Hematopoietic multipotent progenitor cell treated with erythropoietin and hydrocortisone succinate and interleukin-3 and kit ligand, for 8 days (in vitro differentiated cells): Measurements from ENCODE around the gene EXOC7.
A peak's percentile ranks its signal among the peaks of the same experiment; 100 is the strongest.

Experiments used
- DNase-seq: peaks from one replicate; pipeline ENCODE4 v3.0.0-alpha.2; 2015

The EXOC7 gene

DNA sequence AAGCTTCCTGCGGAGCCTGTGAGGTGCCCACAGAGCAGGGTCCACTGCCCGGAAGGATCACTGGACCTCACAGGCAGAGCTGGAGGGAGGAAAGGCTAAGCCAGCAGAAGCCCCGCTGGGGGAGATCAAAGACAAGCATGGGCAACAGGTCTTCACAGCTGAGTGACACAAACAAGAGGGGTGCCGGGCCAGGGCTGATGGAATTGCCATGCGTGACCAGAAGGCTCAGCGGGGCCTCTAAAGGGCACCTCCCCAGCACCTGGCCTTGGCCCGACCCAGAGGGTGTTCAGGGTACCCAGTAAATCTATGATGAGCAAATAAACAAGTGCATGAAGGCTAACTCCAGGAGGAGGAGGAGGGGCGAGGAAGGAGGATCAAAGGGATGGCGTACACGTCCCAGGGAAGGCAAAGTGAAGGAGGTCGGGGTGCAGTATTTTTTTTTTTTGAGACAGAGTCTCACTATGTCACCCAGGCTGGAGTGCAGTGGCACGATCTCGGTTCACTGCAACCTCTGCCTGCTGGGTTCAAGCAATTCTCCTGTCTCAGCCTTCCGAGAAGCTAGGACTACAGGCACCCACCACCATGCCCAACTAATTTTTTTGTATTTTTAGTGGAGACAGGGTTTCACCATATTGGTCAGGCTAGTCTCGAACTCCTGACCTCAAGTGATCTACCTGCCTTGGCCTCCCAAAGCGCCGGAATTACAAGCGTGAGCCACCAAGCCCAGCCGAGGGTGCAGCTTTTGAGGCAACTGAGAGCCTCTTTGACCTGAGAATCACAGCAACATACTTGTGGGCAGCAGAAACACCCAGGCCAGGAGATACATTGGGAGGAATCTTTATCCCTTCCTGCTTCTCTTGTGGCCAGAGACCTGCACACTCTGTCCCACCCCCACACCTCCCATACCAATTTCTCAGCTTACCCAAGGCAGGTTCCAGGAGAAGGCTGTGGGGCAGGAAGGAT lies 16.1 kb upstream of the EXOC7 start:
- no peak for DNase-seq

DNA sequence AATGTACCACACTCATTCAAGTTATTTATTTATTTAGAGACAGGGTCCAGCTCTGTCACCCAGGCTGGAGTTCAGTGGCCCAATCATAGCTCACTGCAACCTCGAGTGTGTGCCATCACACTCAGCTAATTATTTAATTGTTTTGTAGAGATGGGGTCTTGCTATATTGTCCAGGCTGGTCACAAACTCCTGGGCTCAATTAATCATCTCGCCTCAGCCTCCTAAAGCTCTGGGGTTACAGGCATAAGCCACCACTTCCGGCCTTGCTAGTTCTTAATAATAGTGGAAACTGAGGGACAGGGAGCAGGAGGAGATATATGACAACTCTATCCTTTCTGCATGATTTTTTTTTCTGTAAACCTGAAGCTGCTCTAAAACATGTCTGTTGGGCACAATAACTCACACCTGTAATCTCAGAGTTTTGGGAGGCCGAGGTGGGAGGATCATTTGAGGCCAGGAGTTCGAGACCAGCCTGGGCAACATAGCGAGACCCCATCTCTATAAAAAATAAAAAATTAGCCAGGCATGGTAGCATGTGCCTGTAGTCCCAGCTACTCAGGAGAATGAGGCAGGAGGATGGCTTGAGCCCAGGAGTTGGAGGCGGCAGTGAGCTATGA lies 11.7 kb upstream of the EXOC7 start:
- DNase-seq: no peak

DNA sequence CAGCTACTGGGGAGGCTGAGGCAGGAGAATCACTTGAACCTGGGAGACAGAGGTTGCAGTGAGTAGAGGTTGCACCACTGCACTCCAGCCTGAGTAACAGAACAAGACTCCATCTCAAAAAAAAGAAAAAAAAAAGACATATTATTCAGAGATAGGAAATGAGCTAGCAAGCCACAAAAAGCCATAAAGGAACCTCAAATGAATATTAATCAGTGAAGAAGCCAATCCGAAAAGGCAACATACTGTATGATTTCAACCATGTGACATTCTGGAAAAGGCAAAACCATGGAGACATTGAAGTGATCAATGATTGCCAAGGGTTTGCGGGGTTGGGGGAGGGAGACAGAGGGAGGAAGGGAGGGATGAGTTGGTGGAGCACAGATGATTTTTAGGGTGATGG lies 8.4 kb upstream of the EXOC7 start:
- no peak for DNase-seq

DNA sequence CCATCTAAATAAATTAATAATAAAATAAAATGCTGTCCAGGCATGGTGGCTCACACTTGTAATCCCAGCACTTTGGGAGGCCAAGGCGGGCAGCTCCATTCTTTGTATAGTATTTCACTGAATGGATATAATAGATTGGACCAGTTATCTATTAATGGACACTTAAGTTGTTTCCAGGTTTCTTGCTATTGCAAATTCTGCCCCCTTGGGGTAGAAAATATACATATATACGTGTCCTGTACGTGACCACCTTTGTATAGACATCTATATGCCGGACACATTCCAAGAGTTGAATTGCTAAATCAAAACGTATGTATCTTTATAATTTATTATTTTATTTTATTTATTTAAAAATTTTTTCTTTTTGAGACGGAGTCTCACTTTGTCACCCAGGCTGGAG lies 3.9 kb upstream of the EXOC7 start:
- peak; percentile 66 for DNase-seq

DNA sequence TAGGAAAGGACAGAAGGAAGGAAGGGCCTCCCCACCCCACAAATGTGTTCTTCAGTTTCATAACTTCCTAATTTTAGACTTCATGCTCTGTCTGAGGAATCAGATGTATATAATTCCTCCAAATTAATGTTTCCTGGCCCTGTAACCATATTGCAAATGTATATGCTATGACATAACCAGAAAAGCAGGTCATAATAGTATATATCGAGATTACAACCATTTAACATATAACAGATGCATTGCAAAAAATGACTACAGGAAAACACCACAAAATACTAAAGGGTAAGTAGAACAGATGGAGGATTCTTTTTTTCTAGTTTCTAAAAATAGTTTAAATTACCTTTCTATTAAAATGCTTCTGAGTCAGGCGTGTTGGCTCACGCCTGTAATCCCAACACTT lies 3.1 kb upstream of the EXOC7 start:
- DNase-seq: no peak

DNA sequence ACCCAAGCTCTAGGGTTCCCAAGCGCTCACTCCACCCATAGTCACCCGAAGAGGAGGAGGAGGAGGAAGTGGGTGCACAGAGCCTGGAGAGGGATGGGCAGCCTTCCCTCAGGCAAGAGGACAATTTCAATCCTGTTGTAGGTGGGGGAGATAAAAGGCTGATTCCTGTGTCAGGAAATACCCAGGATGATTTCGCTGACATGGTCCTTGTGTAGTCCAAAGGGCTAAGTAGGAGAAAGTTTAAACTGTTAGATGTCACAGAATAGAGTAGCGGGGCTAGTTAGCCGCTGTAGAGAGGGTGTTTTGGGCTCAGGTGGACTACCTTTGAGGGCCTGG lies 1.3 kb upstream of the EXOC7 start:
- no peak for DNase-seq

DNA sequence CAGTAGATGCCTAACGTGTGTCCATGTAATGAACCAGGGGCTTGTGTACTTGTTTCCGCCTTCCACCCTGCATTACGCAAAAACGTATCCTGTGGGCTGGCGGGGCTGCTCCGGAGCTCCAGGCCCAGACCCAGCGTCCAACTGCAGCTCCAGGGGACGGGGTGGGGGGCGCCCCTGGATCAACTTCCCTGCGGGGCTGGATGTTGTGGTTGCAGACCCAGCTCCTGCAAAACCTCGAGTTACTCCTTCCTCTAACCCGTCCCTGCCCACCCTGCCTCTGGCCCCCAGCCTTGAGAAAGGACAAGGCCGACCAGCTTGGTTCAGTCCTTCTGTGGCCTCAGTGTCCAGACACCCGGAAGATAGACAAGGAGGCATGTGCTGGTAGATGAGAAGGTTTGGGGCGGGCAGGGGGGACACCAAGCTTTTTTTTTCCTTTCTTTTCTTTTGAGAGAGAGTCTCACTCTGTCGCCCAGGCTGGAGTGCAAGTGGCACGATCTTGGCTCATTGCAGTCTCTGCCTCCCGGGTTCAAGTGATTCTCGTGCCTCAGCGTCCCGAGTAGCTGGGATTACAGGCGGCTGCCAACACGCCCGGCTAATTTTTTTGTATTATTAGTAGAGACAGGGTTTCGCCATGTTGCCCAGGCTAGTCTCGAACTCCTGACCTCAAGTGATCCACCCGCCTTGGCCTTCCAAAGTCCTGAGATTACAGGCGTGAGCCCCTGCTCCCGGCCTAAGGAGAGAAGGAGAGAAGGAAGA lies 731 bp upstream of the EXOC7 start:
- no peak for DNase-seq

DNA sequence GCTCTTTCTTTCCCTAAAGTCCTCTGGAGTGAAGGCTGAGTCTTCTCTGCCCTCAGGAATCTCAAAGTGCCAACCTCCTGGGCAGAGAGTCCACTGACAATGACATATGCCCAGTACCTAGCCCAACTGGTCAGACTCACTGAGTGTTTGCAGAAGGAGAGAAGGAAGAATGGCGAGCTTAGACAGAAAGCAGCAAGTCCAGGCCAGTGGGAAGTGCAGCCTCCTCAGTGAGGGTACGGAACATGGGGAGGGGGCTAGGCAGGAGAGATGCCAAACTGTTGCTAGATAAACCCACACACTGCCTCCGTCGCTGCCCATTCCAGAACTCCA lies 678 bp downstream of the EXOC7 start:
- no peak for DNase-seq

DNA sequence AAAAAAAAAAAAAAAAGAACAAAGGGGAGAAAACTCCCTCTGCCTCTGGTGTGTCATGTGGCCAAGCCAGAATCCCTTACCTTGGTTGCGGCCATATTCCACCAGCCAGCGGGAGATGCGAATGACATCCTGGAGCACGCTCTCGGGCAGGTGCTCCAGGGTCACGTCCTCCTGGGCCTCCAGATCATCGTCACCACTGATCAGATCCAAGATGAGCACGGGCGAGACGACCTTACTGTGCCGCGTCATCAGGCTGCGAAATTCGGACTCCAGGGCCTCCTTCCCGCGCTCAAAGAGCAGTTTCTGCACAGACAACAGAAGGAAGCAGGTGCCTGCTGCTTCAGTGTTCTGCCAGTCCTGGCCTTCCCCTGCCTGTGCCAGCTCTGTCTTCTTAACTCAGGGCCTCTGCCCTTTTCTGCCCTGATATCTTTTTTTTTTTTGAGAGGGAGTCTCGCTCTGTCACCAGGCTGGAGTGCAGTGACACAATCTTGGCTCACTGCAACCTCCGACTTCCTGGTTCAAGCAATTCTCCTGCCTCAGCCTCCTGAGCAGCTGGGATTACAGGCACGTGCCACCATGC lies 5.8 kb downstream of the EXOC7 start:
- DNase-seq: no peak

DNA sequence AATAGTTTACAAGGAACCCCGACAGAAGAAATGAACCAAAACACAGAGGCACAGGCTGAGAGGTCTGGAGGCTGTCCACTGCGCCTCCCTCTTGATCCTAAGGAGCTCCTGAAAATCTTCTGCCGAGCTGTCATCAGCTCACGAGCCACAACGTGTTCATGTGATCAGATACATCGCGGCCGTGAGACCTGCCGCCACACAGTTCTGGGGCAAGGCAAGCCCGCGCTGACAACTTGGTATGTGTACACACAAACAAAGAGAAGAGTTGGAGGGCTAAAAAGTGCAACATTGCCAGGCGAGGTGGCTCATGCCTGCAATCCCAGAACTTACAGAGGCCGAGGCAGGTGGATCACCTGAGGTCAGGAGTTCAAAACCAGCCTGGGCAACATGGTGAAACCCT lies 7.6 kb downstream of the EXOC7 start:
- DNase-seq: no peak

DNA sequence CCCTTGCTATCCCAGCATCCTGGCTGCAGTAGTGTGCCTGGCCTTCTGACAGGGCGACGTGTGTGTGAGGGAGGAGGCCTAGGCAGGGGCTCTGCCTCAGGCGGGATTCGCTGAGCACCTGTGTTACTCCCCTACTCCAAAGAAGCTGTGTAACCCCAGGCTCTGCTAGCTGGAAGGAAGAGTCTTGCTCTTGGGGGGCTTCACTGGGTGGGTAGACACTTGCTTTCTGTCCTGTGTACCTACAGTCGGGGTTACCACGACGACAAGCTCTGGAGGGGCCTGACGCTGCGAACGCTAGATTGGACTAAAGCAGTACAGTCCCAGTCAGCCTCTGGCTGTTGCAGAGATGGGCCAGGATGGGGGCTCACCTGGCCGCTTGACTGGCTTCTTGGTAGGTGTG lies 9.5 kb downstream of the EXOC7 start:
- DNase-seq: no peak

DNA sequence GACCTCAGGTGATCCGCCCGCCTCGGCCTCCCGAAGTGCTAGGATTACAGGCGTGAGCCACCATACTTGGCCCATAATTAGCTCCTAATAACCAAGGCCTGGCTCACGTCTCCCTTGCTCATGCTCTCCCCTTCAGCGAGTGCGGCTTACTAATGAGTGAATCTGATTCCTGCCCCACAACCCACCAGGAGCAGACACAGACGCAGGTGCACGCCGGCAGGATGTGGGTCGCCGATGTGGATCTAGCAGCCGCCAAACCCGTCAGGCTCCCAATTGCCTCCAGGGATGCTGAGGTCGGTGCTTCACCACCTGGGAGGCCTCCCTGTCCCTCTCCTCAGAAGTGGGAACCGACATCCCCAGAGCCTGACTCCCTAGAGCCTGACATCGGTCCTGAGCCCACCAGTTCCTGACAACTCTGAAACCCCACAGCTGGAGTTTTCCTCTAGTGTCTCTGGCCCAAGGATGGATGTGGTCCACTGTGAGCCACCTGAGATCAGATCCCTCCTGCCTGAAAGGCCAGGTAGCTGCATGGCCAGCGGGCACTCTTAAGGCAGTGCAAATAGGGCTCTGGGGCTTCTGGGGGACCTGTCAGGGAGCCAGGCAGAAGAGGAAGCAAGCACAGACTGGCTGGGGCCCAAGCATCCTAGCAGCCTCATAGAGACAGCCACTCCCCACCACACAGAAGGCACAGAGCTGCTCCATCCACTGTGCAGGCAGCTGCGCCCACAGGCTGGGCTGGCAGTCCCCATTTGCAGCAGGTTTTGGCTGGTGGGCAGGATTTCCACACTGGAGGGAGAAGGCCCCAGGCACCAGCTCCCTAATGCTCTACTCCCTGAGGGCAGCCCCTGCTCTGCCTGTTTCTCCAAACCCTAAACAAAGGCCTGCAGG lies 10.8 kb downstream of the EXOC7 start:
- no peak for DNase-seq

DNA sequence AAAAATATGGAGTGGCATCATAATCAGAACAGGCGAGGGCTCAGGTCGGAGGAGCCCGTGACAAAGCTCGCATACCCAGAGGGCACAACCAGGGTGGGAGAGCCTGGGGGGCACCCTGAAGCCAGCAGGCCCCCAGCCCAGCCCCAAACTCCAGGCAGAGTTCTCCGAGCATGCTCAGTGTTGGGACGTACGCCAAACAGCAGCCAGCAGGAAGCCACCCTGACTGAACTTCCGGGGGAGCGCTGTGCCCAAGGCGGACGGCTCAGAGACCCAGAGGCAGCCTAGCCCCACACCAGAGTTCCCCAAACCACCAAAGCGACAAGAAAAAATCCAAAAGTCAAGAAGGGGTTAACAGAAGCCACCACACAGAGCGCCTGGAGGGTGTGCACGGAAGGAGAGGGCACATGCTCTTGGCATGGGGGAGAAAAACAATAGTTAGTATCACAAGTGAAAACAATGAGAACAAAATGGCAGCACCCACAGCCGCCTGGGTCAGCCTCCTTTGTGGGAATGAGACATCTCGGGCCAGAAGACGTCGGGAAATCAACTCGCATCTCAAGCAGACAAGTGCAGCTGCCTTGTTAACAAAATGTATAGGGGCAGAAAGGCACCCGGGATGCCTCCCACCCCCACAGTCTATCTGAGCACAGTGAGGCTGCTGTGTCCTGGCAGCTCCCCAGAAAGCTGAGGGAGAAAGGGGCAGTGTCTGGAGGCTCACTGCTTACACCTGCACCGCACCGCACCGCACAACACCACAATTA lies 11.9 kb downstream of the EXOC7 start:
- DNase-seq: no peak

DNA sequence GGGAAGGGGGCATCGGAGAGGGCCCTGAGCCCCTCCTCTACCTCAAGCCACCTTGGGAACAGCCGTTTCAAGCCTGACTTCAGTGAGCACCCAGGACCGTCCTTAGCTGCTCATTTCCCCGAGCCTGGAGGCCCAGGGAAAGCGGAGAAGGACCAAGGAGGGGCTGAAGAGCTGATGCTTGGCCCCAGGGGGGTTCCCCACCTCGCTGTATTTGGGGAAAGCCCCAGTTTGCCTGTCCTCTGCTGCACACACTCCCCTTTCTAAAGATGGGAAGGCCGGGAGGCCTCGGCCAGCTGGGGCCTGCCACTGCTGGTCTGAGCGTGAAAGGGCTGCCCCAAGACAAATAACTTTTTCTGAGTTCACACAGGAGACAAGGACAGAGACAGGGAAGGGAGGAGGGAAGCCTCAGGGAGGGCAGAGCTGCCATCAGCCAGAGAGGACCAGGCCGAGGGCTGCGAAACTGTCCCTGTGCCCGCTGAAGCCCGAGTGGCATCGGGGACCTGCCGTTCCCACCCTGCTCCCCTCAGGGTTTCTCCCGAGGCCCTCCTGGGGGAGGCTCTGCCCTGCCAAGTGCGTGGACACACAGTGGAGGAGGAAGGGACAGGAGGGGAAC lies 13.0 kb downstream of the EXOC7 start:
- no peak for DNase-seq

DNA sequence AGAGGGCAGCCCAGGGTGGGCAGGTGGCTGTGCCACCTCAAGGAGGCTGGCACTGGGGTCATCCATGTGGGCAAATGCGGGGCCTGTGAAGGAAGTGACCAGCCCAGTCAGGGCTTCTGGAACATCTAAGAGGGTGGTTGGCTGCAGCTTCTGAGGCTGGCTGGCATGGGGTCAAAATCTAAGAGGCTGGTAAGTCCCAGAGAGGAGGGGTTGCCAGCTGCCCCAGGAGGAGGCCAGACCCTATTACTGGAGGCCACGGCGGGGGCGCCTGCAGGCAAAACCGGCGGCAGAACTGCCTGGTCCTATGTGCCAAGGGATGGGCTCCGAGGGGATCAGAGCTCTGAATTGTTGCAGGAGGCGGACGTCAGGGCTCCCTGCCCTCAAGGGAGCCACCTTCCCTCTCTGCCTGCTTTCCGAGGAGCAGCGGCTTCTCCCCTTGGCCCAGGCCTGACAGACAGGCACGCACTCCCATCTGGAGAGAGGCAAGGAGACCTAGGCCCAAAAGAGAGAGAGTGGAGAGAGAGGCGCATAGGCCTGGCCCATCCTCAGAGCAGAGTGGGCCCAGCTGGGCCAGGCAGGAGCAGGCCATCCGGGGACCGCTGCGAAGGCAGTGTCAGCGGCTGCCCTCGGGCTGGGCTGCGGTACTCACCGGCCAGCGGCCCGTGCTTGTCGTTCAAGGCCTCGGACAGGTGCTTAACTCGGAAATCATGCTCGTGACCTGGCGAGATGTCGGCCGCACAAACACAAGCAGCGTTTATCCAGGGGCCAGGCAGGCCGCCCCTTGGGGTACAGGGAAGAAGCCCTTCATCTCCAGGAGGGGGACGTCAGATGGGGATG lies 13.7 kb downstream of the EXOC7 start:
- DNase-seq: no peak

DNA sequence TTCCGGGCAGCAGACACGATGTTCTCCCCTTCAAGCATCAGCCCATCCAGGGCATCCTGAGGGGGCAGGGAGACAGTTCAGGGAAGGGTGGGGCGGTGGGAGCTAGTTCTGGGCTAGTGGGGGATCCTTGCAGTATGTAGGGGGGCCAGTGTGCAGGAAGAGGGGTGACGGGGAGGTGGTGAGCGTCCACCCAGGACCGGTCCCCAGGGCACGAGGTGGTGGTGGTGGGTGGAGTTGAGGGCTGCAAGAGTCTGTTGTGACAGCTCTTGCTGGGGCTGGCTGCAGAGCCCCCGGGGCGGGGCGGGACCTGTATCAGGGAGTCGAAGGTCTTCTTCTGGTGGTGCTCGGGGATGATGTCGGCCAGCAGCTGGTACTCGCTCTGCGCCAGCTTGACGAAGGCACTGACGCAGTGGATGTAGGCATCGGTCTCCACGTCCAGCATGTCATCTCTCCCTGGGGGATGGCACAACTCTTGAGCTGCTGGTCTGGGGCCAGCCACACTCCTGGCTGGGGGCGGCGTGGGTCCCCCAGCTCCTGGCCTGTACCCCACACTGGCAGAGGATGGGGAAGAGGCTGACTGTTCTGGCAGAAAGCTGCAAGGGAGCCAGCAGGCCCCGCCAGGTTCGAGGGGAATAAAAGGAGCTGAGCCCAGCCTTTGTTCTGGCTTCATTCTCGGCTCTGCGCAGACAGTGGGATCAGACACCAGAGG lies 14.6 kb downstream of the EXOC7 start:
- no peak for DNase-seq

DNA sequence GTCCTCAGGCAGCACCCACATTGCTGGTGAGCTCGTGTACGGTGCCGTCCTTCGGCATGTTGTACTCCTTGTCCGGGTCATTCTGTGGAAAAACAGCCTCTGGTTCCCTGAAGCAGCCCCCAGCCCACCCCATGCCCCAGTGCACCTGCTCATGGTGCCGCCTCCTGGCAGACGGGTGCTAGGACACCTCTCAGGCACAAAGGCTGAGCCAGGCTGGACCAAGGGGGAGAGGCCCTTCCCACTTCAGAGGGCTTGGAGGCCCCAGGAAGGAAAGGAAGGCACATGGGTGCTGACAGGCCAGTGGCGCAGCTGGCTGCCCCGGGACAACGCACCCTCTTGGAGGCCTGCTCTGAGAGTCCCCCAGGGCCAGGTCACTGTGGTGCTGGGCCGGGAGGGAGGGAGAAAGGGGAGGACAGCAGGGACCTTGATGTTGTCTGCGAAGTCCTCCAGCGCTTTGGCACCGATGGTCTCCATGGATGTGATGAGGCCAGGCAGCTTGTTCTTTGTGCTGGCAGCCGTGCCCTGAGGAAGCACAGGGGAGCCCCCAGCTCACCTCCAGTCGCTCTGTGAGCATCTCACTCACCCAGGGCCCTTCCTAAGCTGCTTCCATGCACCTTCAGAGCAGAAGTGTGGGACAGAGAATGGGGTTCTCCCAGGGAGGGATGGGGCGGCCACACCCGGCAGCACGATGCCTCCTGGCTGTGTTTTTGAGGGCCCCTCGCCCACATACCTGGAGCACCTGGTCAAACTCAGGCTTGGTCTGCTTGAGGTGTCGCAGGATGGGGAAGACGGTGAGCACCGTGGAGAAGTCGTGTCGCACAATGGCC lies 15.3 kb downstream of the EXOC7 start:
- DNase-seq: no peak

DNA sequence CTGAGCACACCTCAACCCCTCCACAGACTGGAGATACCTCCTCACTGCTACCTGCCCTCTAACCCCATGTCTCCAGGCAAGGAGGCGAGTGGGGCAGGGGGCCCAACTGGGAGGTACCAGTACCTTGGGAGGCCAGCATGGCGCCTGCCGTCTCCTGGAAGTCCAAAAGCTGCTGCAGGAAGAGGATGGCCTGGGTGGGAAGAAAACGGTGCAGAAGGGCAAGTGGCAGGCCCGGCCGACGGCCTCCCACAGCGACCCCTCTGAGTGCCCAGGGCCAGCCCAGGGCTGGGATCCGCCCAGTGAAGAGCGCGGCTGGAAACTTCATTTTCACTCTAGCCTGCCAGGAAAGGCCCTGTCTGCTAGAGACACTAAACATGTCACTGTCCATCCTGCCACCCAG lies 16.1 kb downstream of the EXOC7 start:
- DNase-seq: no peak

DNA sequence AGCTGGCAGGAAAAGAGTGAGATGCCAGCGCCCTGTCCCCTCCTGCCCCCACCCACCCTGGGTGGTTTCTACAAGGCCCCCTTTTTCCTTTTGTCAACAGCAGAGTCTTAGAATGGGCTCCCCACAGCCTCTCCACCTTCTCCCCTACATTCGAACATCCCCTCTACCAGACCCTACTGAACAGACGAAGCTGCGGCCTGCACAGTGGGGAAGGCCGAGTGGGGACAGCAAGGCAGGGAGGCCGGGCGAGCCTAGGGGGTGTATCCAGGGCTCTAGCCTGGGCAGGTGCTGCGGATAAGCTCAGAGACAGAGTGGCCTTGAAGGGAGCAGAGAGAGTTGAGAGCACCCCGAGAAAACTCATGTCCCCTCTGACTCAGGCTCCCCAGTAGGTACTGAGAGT lies 17.2 kb downstream of the EXOC7 start:
- no peak for DNase-seq
